ENCODE measurements around the gene TFCP2.

Gene TFCP2

DNA sequence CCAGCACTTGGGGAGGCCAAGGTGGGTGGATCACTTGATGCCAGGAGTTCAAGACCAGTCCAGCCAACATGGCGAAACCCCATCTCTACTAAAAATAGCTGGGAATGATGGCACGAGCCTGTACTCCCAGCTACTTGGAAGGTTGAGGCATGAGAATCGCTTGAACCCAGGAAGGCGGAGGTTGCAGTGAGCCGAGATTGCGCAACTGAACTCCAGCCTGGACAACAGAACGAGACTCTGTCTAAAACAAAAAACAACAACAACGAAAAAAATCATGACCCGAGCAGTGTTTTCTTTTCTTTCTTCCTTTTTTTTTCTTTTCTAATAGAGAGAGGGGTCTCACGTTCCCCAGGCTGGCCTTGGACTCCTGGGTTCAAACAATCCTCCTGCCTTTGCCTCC lies 86.0 kb downstream of the TFCP2 start:
- Histone ChIP-seq H3K9me2 (ENCODE audit: low read depth, low read length) (no peaks in the 10 kb centered on the region), H3K4me1 (ENCODE audit: insufficient read depth, low read length, severe bottlenecking) (peaks cover 11% of the 10 kb centered on the region), H3K9me3 (ENCODE audit: low read length) (no peaks in the 10 kb centered on the region), H3F3A (ENCODE audit: insufficient read depth, low read length) (no peaks in the 10 kb centered on the region), H4K20me1 (ENCODE audit: insufficient read depth, low read length) (no peaks in the 10 kb centered on the region), H3K4me2 (ENCODE audit: low read length) (no peak overlapping the region), H2AFZ (ENCODE audit: low read length) (no peak overlapping the region), H3K36me3 (ENCODE audit: insufficient read depth, low read length) (no peaks in the 10 kb centered on the region), H3K79me2 (ENCODE audit: insufficient read depth, low read length) (no peaks in the 10 kb centered on the region), H3K9ac (ENCODE audit: low read length) (no peak overlapping the region), H3K27me3 (ENCODE audit: insufficient read depth, low read length) (no peaks in the 10 kb centered on the region), H3K4me3 (ENCODE audit: low read depth, low read length, poor library complexity, severe bottlenecking) (no peak overlapping the region), H3K27ac (ENCODE audit: low read depth, low read length, poor library complexity, severe bottlenecking) (no peak overlapping the region)
- TF ChIP-seq, protein P1, sequence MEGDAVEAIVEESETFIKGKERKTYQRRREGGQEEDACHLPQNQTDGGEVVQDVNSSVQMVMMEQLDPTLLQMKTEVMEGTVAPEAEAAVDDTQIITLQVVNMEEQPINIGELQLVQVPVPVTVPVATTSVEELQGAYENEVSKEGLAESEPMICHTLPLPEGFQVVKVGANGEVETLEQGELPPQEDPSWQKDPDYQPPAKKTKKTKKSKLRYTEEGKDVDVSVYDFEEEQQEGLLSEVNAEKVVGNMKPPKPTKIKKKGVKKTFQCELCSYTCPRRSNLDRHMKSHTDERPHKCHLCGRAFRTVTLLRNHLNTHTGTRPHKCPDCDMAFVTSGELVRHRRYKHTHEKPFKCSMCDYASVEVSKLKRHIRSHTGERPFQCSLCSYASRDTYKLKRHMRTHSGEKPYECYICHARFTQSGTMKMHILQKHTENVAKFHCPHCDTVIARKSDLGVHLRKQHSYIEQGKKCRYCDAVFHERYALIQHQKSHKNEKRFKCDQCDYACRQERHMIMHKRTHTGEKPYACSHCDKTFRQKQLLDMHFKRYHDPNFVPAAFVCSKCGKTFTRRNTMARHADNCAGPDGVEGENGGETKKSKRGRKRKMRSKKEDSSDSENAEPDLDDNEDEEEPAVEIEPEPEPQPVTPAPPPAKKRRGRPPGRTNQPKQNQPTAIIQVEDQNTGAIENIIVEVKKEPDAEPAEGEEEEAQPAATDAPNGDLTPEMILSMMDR (IDR thresholded peaks at IDR 0.05; ENCODE audit: low read length) = no peak
- no peak for TF ChIP-seq EZH2 (IDR thresholded peaks at IDR 0.05; ENCODE audit: borderline replicate concordance, low read length)

DNA sequence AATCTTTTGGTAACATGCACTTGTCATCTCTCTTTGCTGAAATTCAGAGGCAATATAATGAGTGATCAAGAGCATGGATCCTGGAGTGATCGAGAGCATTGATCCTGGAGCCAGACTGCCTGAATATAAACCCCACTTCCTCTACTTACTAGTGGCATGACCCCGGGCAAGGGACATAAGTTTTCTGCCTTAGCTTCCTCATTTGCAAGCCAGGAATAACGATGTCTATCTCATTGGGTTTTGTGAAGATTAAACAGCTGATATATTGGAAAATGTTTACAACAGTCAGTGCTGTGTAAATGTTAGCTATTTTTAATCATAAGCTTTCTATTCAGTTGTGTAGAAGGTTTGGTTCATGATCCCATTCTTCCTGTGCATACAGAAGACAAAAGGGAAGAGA lies 87.2 kb downstream of the TFCP2 start:
- no peak overlapping the region for H2AFZ ChIP-seq (ENCODE audit: low read length)
- TF ChIP-seq EZH2 (IDR thresholded peaks at IDR 0.05; ENCODE audit: borderline replicate concordance, low read length) = no peak
- TF ChIP-seq, protein P1 (IDR thresholded peaks at IDR 0.05; ENCODE audit: low read length) = no peak
- no peaks in the 10 kb centered on the region for H3F3A ChIP-seq (ENCODE audit: insufficient read depth, low read length)
- H3K9me3 ChIP-seq (ENCODE audit: low read length) = no peaks in the 10 kb centered on the region
- no peak overlapping the region for H3K9ac ChIP-seq (ENCODE audit: low read length)
- H3K4me1 ChIP-seq (ENCODE audit: insufficient read depth, low read length, severe bottlenecking) = peaks cover 14% of the 10 kb centered on the region
- no peaks in the 10 kb centered on the region for H3K36me3 ChIP-seq (ENCODE audit: insufficient read depth, low read length)
- H4K20me1 ChIP-seq (ENCODE audit: insufficient read depth, low read length) = no peaks in the 10 kb centered on the region
- no peaks in the 10 kb centered on the region for H3K27me3 ChIP-seq (ENCODE audit: insufficient read depth, low read length)
- H3K4me3 ChIP-seq (ENCODE audit: low read depth, low read length, poor library complexity, severe bottlenecking) = no peak overlapping the region
- H3K4me2 ChIP-seq (ENCODE audit: low read length) = no peak overlapping the region
- H3K79me2 ChIP-seq (ENCODE audit: insufficient read depth, low read length) = no peaks in the 10 kb centered on the region
- no peak overlapping the region for H3K27ac ChIP-seq (ENCODE audit: low read depth, low read length, poor library complexity, severe bottlenecking)
- H3K9me2 ChIP-seq (ENCODE audit: low read depth, low read length) = no peaks in the 10 kb centered on the region

DNA sequence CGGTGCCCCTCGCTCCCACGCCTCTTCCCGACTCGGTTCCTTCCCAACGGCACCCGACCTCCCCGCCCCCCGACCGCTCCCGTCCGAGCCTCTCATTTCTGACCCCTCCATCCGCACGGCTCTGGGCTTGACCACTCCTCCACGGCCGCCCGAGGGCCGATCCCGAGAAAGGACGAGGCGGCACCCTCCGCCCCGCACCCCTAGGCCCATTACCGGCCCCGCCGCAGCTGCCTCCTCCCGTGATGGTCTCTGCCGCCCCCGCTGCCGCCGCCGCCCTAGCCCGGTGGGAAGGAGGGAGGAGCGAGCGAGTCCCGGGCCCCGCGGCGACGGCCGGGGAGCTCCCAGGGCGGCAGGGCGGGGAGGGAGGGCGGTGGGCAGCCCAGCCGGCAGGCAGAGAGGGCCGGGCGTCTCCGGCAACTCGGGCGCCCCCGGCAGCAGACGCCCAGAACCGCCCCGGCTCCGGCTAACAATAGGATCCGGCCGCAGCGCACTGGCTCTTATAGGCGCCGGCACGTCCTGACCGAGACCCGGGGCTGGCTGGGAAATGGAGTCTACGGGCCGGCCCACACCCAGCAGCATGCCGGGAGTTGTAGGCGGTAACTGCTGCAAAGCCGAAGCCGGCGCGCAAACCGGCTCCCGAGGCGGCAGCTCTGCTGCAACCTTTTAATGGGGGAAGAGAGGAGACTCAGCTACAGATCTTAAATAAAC lies 89.7 kb downstream of the TFCP2 start, which contains the start of gene CSRNP2:
TSS of gene CSRNP2 (minus strand) at position 471 of the 708 bp plus-strand sequence. CDS start 7,035 bp downstream, outside the sequence.
- peak within 1 kb of the TSS; percentile 100 for H3K4me2 ChIP-seq (ENCODE audit: low read length)
- no peaks in the 10 kb centered on the region for H3K27me3 ChIP-seq (ENCODE audit: insufficient read depth, low read length)
- H3K9me3 ChIP-seq (ENCODE audit: low read length) = no peaks in the 10 kb centered on the region
- H3K9ac ChIP-seq (ENCODE audit: low read length) = peak within 1 kb of the TSS; percentile 80
- H3K27ac ChIP-seq (ENCODE audit: low read depth, low read length, poor library complexity, severe bottlenecking) = no peak within 1 kb of the TSS
- H3K79me2 ChIP-seq (ENCODE audit: insufficient read depth, low read length) = no peaks in the 10 kb centered on the region
- no peaks in the 10 kb centered on the region for H3K9me2 ChIP-seq (ENCODE audit: low read depth, low read length)
- H3K4me1 ChIP-seq (ENCODE audit: insufficient read depth, low read length, severe bottlenecking) = peaks cover 14% of the 10 kb centered on the region
- no peak for TF ChIP-seq EZH2 (IDR thresholded peaks at IDR 0.05; ENCODE audit: borderline replicate concordance, low read length)
- TF ChIP-seq, protein P1 (IDR thresholded peaks at IDR 0.05; ENCODE audit: low read length) = no peak; the same call in 1 of the 2 replicates
- no peaks in the 10 kb centered on the region for H3K36me3 ChIP-seq (ENCODE audit: insufficient read depth, low read length)
- peak within 1 kb of the TSS; percentile 25; the same call in 1 of the 2 replicates for H2AFZ ChIP-seq (ENCODE audit: low read length)
- no peaks in the 10 kb centered on the region for H3F3A ChIP-seq (ENCODE audit: insufficient read depth, low read length)
- peak within 1 kb of the TSS; percentile 82 for H3K4me3 ChIP-seq (ENCODE audit: low read depth, low read length, poor library complexity, severe bottlenecking)
- no peaks in the 10 kb centered on the region for H4K20me1 ChIP-seq (ENCODE audit: insufficient read depth, low read length)

Data from OCI-LY1 (cell line).